Pancreas (tissue), 10 donors: ENCODE data around the gene ZMIZ1. TPM values are rescaled to one million over a fixed set of nuclear protein-coding genes. Genes with fewer than 3 reads are reported as not detected.

ENCODE experiments used
- ATAC-seq, 4 donors: fragments of 200-7000 bp; cut with Tn5 transposase; one replicate each; pipeline versions ENCODE4 v1.8.0 to v1.9.1; 2020; ENCODE audit warnings: mild to moderate bottlenecking in 4 of 4, moderate library complexity in 4 of 4
- DNase-seq, 6 donors: peaks; one replicate each; pipeline ENCODE4 v3.0.0-alpha.2; 2020
- FAIRE-seq: peaks from 2 replicates; lab custom pipeline; 2012; peaks lifted over from hg19 to GRCh38; lab: Jason Lieb, UNC
- H3K27ac ChIP-seq, 4 donors: fragments of 200-600 bp; sonication (generic); 1 replicate in 3 of 4; 2 replicates in 1 of 4; pipeline versions ENCODE4 v1.5.0 to v1.8.0; 2020
- H3K27me3 ChIP-seq, 4 donors: fragments of 200-600 bp; one replicate each; pipeline ENCODE4 v1.8.0; 2021
- H3K36me3 ChIP-seq, 3 donors: fragments of 200-600 bp; sonication (generic) in 1 of 3; one replicate each; pipeline versions ENCODE4 v1.5.0 to v1.8.0; 2020 to 2021
- H3K4me1 ChIP-seq, 3 donors: fragments of 200-600 bp; one replicate each; pipeline ENCODE4 v1.8.0; 2021
- H3K4me3 ChIP-seq, 4 donors: fragments of 200-600 bp; sonication (generic) in 2 of 4; one replicate each; pipeline versions ENCODE4 v1.5.0 to v1.8.0; 2020 to 2021
- H3K9me3 ChIP-seq, 4 donors: fragments of 200-600 bp; one replicate each; pipeline ENCODE4 v1.8.0; 2021
- CTCF ChIP-seq, 4 donors: fragments of 200-600 bp; sonication (generic) in 3 of 4; IDR thresholded peaks; one replicate each; pipeline versions ENCODE4 v1.5.0 to v1.8.0; 2021; ENCODE audit warnings: antibody characterized with exemption in 4 of 4
- WGBS, 2 donors: extraction: QIAGEN DNeasy Blood & Tissue Kit; methylation state at CpG; one replicate each; pipeline ENCODE4 v1.1.7; 2013; 5-methylcytosine and 5-hydroxymethylcytosine counted together
- intact Hi-C, 3 donors: fragments of 100-400 bp; cut with DNase I; formaldehyde crosslinking; loops; one replicate each; pipeline versions ENCODE4 v1.11.1 to v1.14.2; 2022
- polyA plus RNA-seq, 2 donors: library from polyadenylated mRNA; stranded (reverse); fragments of 200-250 nt; gene quantifications; one replicate each; pipeline ENCODE4 v1.2.3, GENCODE V29; 2013
- total RNA-seq, 6 donors: library from RNA; stranded (reverse); fragmentation: NEBNext Ultra II Directional in 4 of 6; extraction: Animal tissue kit (Norgen Biotek cat#: 25700) in 4 of 6; gene quantifications; one replicate each; pipeline versions ENCODE4 v1.2.1 to v1.2.4, GENCODE V29; 2021 to 2023
- donor health status: healthy with polysubstance abuse.
- donor health status: DM: no; HTN: no; CAD: no; lungs with moderate emphysema.
- donor health status: DM: no; HTN: no; CAD: no.
- donor health status: control.
- donor health status: control.
- donor health status: Bipolar disorder and iron deficiency.
- donor health status: DM: yes; HTN: yes; CAD: no.
- donor health status: DM: no; HTN: no; CAD: no.
- donor health status: DM: no; HTN: no; CAD: no.
- donor health status: DM: yes; HTN: yes; CAD: no.

The ZMIZ1 gene
- total and polyA plus RNA-seq, 8 donors, result 14.5 to 45.0 (median 21.9) TPM

- H3K4me1 ChIP-seq, result peaks cover 0 to 31% (median 0%) of the 10 kb centered on the region in 3 donors
- WGBS, 2 donors, result 88 to 90% methylated on average over 15 of the region's 15 CpGs
- FAIRE-seq (no peak), ATAC-seq (peak in 1 of 4 donors; percentile 4), DNase-seq (no peak)
- H3K27me3 ChIP-seq, result no peaks in the 10 kb centered on the region
- H3K27ac ChIP-seq, result peak overlapping the region in 3 of 4 donors; percentile 68 to 81 (median 80)
- peak overlapping the region in 1 of 4 donors; percentile 42 for H3K4me3 ChIP-seq
- no peaks in the 10 kb centered on the region for H3K9me3 ChIP-seq
- intact Hi-C loops, result no loop called here
- TF ChIP-seq CTCF (IDR thresholded peaks at IDR 0.05), result no peak
- H3K36me3 ChIP-seq, result no peaks in the 10 kb centered on the region
Observed at GRCh38 chr10:79244841-79245504, 176.2 kb downstream of the ZMIZ1 start.

GRCh38 chr10:79245539-79246208 is 176.9 kb downstream of the ZMIZ1 start:
- intact Hi-C loops, result no loop called here
- Histone ChIP-seq H3K27ac (peak overlapping the region; percentile 68 to 86 (median 80)), H3K27me3 (no peaks in the 10 kb centered on the region), H3K9me3 (no peaks in the 10 kb centered on the region), H3K4me1 (peaks cover 0 to 31% (median 0%) of the 10 kb centered on the region in 3 donors), H3K4me3 (no peak overlapping the region), H3K36me3 (no peaks in the 10 kb centered on the region)
- ATAC-seq, result no peak
- TF ChIP-seq CTCF (IDR thresholded peaks at IDR 0.05), result no peak
- FAIRE-seq, result no peak
- WGBS, 2 donors, result 80 to 84% methylated on average over 9 of the region's 9 CpGs
- DNase-seq, result no peak

GRCh38 chr10:79246209-79246581 is 177.4 kb downstream of the ZMIZ1 start:
- Histone ChIP-seq H3K27ac (peak overlapping the region; percentile 68 to 86 (median 80)), H3K36me3 (no peaks in the 10 kb centered on the region), H3K4me1 (peaks cover 0 to 31% (median 0%) of the 10 kb centered on the region in 3 donors), H3K27me3 (no peaks in the 10 kb centered on the region), H3K9me3 (no peaks in the 10 kb centered on the region), H3K4me3 (no peak overlapping the region)
- DNase-seq, result peak; percentile 52 to 86 (median 76)
- WGBS, 2 donors, result 54 to 57% methylated on average over 14 of the region's 14 CpGs
- intact Hi-C loops, result no loop called here
- FAIRE-seq, result no peak
- ATAC-seq, result peak; percentile 32 to 68 (median 49)
- TF ChIP-seq CTCF (IDR thresholded peaks at IDR 0.05), result no peak

- Histone ChIP-seq H3K27ac (peak overlapping the region; percentile 68 to 86 (median 80)), H3K9me3 (no peaks in the 10 kb centered on the region), H3K4me1 (peaks cover 0 to 31% (median 0%) of the 10 kb centered on the region in 3 donors), H3K36me3 (no peaks in the 10 kb centered on the region), H3K27me3 (no peaks in the 10 kb centered on the region), H3K4me3 (no peak overlapping the region)
- 62 to 63% methylated on average over 14 of the region's 14 CpGs for WGBS, 2 donors
- FAIRE-seq (no peak), DNase-seq (peak in 2 of 6 donors; percentile 37 to 52), ATAC-seq (peak; percentile 10 to 28 (median 14))
- no peak for TF ChIP-seq CTCF (IDR thresholded peaks at IDR 0.05)
- intact Hi-C loops, result no loop called here
Observed at GRCh38 chr10:79246606-79247275, 178.0 kb downstream of the ZMIZ1 start.
